Measurements from ENCODE around the gene ZC3H7A.
"Not testable (repeated sequence)": the region's sequence is repeated elsewhere in the genome, so short reads cannot be mapped to it uniquely, and the experiment has no call there.

Gene ZC3H7A

DNA sequence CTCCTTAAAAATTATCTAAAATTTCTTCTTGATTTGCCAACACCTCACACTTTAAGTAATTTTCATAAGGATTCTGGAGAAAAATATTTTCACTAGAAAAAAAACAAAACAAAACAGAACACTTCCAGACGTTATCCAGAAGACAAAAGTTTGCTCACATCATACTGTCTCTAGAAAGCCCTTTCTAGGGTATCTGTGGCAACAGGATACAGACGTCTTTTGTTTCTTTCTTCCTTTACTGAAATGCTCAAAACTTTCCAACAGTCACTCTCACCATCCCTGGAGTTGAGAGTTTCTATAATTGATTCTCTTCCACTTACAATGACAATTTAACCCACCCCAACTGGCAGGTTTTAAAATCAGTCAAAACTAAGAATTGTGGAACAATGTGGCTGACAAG lies 2.6 kb downstream of the ZC3H7A start:
- no peak overlapping the region for H3K4me3 ChIP-seq (replicated peaks in 1 of 2; ENCODE audit: low read depth in 2 of 2, low read length in 2 of 2)
- DNase-seq (ENCODE audit: low read depth in 2 of 2), result no peak
- TF ChIP-seq, protein P1, sequence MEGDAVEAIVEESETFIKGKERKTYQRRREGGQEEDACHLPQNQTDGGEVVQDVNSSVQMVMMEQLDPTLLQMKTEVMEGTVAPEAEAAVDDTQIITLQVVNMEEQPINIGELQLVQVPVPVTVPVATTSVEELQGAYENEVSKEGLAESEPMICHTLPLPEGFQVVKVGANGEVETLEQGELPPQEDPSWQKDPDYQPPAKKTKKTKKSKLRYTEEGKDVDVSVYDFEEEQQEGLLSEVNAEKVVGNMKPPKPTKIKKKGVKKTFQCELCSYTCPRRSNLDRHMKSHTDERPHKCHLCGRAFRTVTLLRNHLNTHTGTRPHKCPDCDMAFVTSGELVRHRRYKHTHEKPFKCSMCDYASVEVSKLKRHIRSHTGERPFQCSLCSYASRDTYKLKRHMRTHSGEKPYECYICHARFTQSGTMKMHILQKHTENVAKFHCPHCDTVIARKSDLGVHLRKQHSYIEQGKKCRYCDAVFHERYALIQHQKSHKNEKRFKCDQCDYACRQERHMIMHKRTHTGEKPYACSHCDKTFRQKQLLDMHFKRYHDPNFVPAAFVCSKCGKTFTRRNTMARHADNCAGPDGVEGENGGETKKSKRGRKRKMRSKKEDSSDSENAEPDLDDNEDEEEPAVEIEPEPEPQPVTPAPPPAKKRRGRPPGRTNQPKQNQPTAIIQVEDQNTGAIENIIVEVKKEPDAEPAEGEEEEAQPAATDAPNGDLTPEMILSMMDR (IDR thresholded peaks at IDR 0.05; ENCODE audit: low read depth, low read length), result no peak

- peak; percentile 27 to 38 for DNase-seq (ENCODE audit: low read depth in 2 of 2)
- TF ChIP-seq, protein P1 (IDR thresholded peaks at IDR 0.05; ENCODE audit: low read depth, low read length), result no peak
- no peak overlapping the region for H3K4me3 ChIP-seq (replicated peaks in 1 of 2; ENCODE audit: low read depth in 2 of 2, low read length in 2 of 2)
Observed at GRCh38 chr16:11793840-11794239, 3.2 kb downstream of the ZC3H7A start.

GRCh38 chr16:11792410-11793241 lies 4.4 kb downstream of the ZC3H7A start:
- no peak for DNase-seq (ENCODE audit: low read depth in 2 of 2)
- H3K4me3 ChIP-seq (replicated peaks in 1 of 2; ENCODE audit: low read depth in 2 of 2, low read length in 2 of 2), result no peak overlapping the region
- TF ChIP-seq, protein P1 (IDR thresholded peaks at IDR 0.05; ENCODE audit: low read depth, low read length), result no peak

DNA sequence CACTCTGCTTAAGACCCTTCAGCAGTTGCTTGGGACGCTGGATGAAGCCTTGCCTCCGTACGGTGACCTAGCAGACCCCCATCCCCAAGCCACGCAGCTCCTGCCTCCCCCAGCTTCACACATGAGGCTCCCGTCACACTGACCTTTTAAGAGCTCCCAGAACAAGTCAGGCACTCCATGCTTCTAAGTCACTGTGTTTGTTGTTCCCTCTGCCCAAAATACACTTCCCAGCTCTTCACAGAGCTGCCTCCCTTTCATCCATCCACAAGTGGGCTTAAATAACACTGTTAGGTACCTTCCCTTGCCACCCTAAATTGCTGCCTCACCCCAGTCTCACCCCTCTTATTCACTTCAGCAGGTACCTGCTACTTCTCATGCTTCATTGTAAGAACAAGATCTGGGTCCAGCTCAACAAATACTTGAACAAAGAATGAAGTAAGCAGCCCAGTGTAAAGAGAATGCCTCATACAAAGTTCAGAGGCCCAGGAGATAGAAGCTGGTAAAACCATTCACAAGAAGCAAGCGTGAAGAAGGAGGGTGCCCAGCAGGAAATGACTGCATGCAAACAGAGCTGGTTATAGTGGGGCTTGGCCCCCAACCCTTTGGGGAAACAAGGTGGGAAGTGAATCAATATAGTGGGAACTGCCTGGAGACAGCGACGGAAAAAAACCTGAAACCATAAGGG lies 5.8 kb downstream of the ZC3H7A start:
- no peak overlapping the region for H3K4me3 ChIP-seq (replicated peaks in 1 of 2; ENCODE audit: low read depth in 2 of 2, low read length in 2 of 2)
- TF ChIP-seq, protein P1 (IDR thresholded peaks at IDR 0.05; ENCODE audit: low read depth, low read length), result no peak
- DNase-seq (ENCODE audit: low read depth in 2 of 2), result no peak

- DNase-seq (ENCODE audit: low read depth in 2 of 2), result no peak
- TF ChIP-seq, protein P1 (IDR thresholded peaks at IDR 0.05; ENCODE audit: low read depth, low read length), result no peak
Observed at GRCh38 chr16:11788914-11789313, 8.1 kb downstream of the ZC3H7A start.

GRCh38 chr16:11784980-11785599 lies 12.0 kb downstream of the ZC3H7A start:
- DNase-seq (ENCODE audit: low read depth in 2 of 2); H3K4me3 ChIP-seq (replicated peaks in 1 of 2; ENCODE audit: low read depth in 2 of 2, low read length in 2 of 2): not testable (repeated sequence)

More at GRCh38 chr16:11788914-11789313, 8.1 kb downstream of the ZC3H7A start:
- H3K4me3 ChIP-seq (replicated peaks in 1 of 2; ENCODE audit: low read depth in 2 of 2, low read length in 2 of 2), result no peak overlapping the region

DNA sequence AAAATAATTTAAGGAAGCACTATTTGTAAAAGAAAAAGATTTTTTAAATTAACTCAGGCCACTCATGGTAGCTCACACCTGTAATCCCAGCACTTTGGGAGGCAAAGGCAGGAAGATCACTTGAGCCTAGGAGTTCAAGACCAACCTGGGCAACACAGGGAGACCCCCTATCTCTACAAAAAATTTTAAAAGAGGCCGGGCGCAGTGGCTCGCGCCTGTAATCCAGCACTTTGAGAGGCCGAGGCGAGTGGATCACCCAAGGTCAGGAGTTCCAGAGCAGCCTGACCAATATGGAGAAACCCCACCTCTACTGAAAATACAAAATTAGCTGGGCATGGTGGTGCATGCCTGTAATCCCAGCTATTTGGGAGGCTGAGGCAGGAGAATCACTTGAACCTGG lies 12.7 kb downstream of the ZC3H7A start:
- not testable (repeated sequence) for H3K4me3 ChIP-seq (replicated peaks in 1 of 2; ENCODE audit: low read depth in 2 of 2, low read length in 2 of 2); DNase-seq (ENCODE audit: low read depth in 2 of 2)
